ENCODE data around the gene TEX54.

DNA sequence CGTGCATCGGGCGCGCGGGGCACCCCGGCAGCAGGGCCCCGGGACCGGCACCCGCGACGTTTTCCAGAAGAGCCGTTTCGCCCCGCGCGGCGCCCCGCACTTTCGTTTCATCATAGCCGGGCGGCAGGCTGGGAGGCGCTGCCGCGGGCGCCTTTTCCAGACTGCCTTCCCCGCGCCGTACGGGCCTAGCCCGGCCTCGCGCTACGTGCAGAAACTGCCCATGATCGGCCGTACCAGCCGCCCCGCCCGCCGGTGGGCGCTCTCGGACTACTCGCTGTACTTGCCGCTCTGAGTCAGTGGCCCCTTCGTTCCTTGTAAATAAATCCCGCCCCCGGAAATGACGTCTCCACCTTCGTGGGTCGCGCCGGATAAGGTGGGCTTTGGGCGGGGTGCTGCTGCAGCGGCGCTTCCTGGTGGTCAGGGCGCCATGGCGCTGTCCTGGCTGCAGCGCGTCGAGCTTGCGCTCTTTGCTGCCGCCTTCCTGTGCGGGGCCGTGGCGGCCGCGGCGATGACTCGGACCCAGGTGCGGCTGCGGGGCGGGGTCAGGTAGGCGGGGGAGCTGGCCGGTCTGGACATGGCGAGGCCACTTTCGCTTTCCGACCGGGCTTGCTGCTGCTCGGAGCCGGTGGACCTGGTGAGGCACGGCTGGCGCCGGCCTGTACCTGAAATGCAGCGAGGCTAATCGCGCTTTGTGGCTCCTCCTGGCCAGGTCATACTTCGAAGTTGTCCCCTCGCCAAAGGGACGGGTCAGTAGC lies 45.5 kb downstream of the TEX54 start, which contains the start of gene TMEM179B:
- TF ChIP-seq, protein P1, sequence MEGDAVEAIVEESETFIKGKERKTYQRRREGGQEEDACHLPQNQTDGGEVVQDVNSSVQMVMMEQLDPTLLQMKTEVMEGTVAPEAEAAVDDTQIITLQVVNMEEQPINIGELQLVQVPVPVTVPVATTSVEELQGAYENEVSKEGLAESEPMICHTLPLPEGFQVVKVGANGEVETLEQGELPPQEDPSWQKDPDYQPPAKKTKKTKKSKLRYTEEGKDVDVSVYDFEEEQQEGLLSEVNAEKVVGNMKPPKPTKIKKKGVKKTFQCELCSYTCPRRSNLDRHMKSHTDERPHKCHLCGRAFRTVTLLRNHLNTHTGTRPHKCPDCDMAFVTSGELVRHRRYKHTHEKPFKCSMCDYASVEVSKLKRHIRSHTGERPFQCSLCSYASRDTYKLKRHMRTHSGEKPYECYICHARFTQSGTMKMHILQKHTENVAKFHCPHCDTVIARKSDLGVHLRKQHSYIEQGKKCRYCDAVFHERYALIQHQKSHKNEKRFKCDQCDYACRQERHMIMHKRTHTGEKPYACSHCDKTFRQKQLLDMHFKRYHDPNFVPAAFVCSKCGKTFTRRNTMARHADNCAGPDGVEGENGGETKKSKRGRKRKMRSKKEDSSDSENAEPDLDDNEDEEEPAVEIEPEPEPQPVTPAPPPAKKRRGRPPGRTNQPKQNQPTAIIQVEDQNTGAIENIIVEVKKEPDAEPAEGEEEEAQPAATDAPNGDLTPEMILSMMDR (conservative IDR thresholded peaks at IDR 0.05 in 1 of 2, IDR thresholded peaks at IDR 0.05 in 1 of 2; ENCODE audit: low read depth in 1 of 2, low read length in 2 of 2), result peak; percentile 58 to 59
- TF ChIP-seq EZH2 (IDR thresholded peaks at IDR 0.05; ENCODE audit: low read length, missing control alignments), result no peak

Data from fibroblast of lung (primary cell).